Upper lobe of left lung (tissue), 6 donors: ENCODE results near the gene NRIP3. TPM values are rescaled to one million over a fixed set of nuclear protein-coding genes. Genes with fewer than 3 reads are reported as not detected.

Experiments
- ATAC-seq, 2 donors: fragments of 200-7000 bp; cut with Tn5 transposase; one replicate each; pipeline ENCODE4 v1.9.1; 2022; ENCODE audit warnings: mild to moderate bottlenecking in 2 of 2, moderate library complexity in 2 of 2; ENCODE audit not compliant: low FRiP score in 2 of 2
- DNase-seq, 2 donors: peaks; one replicate each; pipeline ENCODE4 v3.0.0-alpha.2; 2019 to 2020
- H3K27ac ChIP-seq, 4 donors: fragments of 200-600 bp; sonication (generic); one replicate each; pipeline ENCODE4 v1.5.1; 2016 to 2019
- H3K27me3 ChIP-seq, 4 donors: fragments of 200-600 bp; sonication (generic); one replicate each; pipeline ENCODE4 v1.5.1; 2017 to 2019
- H3K36me3 ChIP-seq, 4 donors: fragments of 200-600 bp; sonication (generic); one replicate each; pipeline ENCODE4 v1.5.1; 2016 to 2019
- H3K4me1 ChIP-seq, 4 donors: fragments of 200-600 bp; sonication (generic); one replicate each; pipeline ENCODE4 v1.5.1; 2018 to 2019
- H3K4me3 ChIP-seq, 4 donors: fragments of 200-600 bp; sonication (generic); one replicate each; pipeline ENCODE4 v1.5.1; 2017 to 2019; ENCODE audit warnings: mild to moderate bottlenecking in 2 of 4, moderate library complexity in 1 of 4
- H3K9me3 ChIP-seq, 4 donors: fragments of 200-600 bp; sonication (generic); one replicate each; pipeline ENCODE4 v1.5.1; 2018 to 2019
- CTCF ChIP-seq, 6 experiments: fragments of 450-650 bp in 4 of 6; fragments of 200-600 bp in 2 of 6; sonication (generic) in 2 of 6; IDR thresholded peaks; one replicate each; pipeline ENCODE4 v1.5.1; 2016 to 2019; ENCODE audit warnings: antibody characterized with exemption in 6 of 6
- EP300 ChIP-seq, 4 donors: sonication (generic); formaldehyde crosslinking; IDR thresholded peaks; one replicate each; pipeline ENCODE4 v1.5.1; 2017; ENCODE audit warnings: antibody characterized with exemption in 4 of 4, control low read depth in 2 of 4
- POLR2A ChIP-seq, 4 donors: fragments of 450-650 bp; IDR thresholded peaks; one replicate each; pipeline ENCODE4 v1.5.1; 2016 to 2017; ENCODE audit warnings: antibody characterized with exemption in 4 of 4, mild to moderate bottlenecking in 2 of 4
- POLR2AphosphoS5 ChIP-seq, 2 donors: sonication (generic); formaldehyde crosslinking; IDR thresholded peaks; one replicate each; pipeline ENCODE4 v1.5.1; 2017; ENCODE audit warnings: antibody characterized with exemption in 2 of 2
- WGBS, 2 donors: methylation state at CpG; one replicate each; pipeline ENCODE4 v1.1.5; 2017 to 2018; 5-methylcytosine and 5-hydroxymethylcytosine counted together
- total RNA-seq, 6 donors: library from RNA; depleted of rRNA in 4 of 6; stranded (reverse); fragments of >200 nt in 4 of 6; gene quantifications; one replicate each; pipeline versions ENCODE4 v1.1.0 to v1.2.1, GENCODE V29; 2016 to 2021
- donor health status: DM: no; HTN: no; CAD: no; lungs with moderate emphysema.
- donor health status: DM: no; HTN: yes; CAD: no; lungs with severe emphysema.

Gene NRIP3
- total RNA-seq, 6 donors from 2014 or later = under 0.01 to 5.5 (median 0.87) TPM

DNA sequence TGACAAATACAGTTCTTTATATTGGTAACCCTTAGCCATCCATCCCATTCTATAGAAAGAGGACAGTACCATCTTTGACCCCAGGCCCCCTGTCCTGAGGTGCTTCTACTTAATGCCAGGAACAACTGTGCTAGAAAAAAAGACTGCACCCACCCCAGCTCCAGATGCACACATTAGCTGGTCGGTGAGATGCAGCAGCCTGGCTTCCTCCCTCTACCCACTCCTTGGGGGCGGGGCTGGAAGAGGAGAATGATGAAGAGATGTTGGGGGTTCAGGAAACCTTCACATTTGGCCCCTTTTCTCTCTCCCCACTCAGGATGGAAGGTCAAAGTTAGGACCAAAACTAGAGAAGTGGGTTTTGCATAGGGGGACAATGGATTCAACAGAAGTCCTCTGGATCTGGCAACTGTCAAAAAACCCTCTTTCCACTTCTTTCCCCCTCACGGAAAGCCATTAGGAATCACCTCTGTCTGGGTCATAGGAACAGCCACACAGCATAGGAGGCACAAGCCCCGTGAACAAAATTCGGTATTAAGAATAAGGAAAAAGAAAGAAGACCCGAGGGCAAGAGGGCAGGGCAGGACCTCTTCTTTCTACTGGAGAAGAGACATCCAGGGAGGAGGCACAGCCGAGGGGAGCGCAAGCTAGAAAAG is 755 bp downstream of the NRIP3 start:
- Histone ChIP-seq H3K27me3 (peaks cover 0 to 13% (median 4%) of the 10 kb centered on the region in 4 donors), H3K36me3 (no peaks in the 10 kb centered on the region), H3K9me3 (peaks cover 0 to 3% (median 0%) of the 10 kb centered on the region in 4 donors), H3K4me1 (peaks cover 19 to 22% (median 20%) of the 10 kb centered on the region in 4 donors), H3K4me3 (peak overlapping the region in 3 of 4 donors; percentile 46 to 59 (median 53)), H3K27ac (no peak overlapping the region)
- TF ChIP-seq POLR2AphosphoS5 (IDR thresholded peaks at IDR 0.05) = no peak
- DNase-seq = no peak
- no peak for ATAC-seq
- 15 to 19% methylated on average over 8 of the region's 8 CpGs for WGBS, 2 donors

GRCh38 chr11:9001736-9002135 is 2.1 kb downstream of the NRIP3 start:
- peak in 1 of 2 donors; percentile 40 for DNase-seq
- TF ChIP-seq POLR2A (IDR thresholded peaks at IDR 0.05) = no peak
- TF ChIP-seq CTCF (IDR thresholded peaks at IDR 0.05) = no peak
- TF ChIP-seq POLR2AphosphoS5 (IDR thresholded peaks at IDR 0.05) = no peak
- TF ChIP-seq EP300 (IDR thresholded peaks at IDR 0.05) = no peak
- H3K9me3 ChIP-seq = peaks cover 0 to 3% (median 0%) of the 10 kb centered on the region in 4 donors
- WGBS, 2 donors = 73 to 81% methylated on average over 6 of the region's 6 CpGs
- H3K27me3 ChIP-seq = peaks cover 0 to 13% (median 4%) of the 10 kb centered on the region in 4 donors
- no peaks in the 10 kb centered on the region for H3K36me3 ChIP-seq
- no peak overlapping the region for H3K27ac ChIP-seq
- peaks cover 19 to 22% (median 20%) of the 10 kb centered on the region in 4 donors for H3K4me1 ChIP-seq
- no peak overlapping the region for H3K4me3 ChIP-seq
- peak; percentile 56 to 70 for ATAC-seq

- DNase-seq = no peak
- Histone ChIP-seq H3K27ac (no peak overlapping the region), H3K4me3 (no peak overlapping the region), H3K27me3 (no peaks in the 10 kb centered on the region), H3K36me3 (no peaks in the 10 kb centered on the region), H3K9me3 (no peaks in the 10 kb centered on the region), H3K4me1 (peaks cover 2 to 6% (median 4%) of the 10 kb centered on the region in 4 donors)
- TF ChIP-seq EP300 (IDR thresholded peaks at IDR 0.05) (no peak), POLR2A (IDR thresholded peaks at IDR 0.05) (no peak), POLR2AphosphoS5 (IDR thresholded peaks at IDR 0.05) (no peak), CTCF (IDR thresholded peaks at IDR 0.05) (no peak)
- no peak for ATAC-seq
- 90 to 91% methylated on average over 2 of the region's 2 CpGs for WGBS, 2 donors
Measured at GRCh38 chr11:8998017-8998416, 5.8 kb downstream of the NRIP3 start.

DNA sequence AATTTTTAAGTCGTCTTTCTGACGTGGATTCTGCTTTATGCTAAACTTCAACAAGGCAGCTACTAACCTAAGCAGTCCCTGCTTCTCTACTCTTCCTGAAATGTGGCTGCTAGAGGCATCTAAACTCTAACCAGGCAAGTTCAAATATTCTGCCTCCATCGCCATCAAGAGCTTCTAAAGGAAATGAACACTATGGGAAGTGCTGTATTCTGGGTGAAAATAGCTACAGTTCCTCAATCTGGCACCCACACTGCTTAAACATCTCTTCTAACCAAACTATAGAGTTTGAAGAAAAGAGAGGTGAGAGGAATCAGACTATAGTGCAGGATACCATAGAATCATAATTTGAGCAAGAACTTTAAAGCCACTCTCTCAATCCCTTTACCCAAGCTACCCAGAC is 6.3 kb downstream of the NRIP3 start:
- Histone ChIP-seq H3K36me3 (no peaks in the 10 kb centered on the region), H3K4me1 (peaks cover 0 to under 1% (median 0%) of the 10 kb centered on the region in 4 donors), H3K9me3 (no peaks in the 10 kb centered on the region), H3K4me3 (no peak overlapping the region), H3K27me3 (no peaks in the 10 kb centered on the region), H3K27ac (no peak overlapping the region)
- ATAC-seq (no peak), DNase-seq (no peak)
- 74 to 76% methylated on average over 3 of the region's 3 CpGs for WGBS, 2 donors
- TF ChIP-seq EP300 (IDR thresholded peaks at IDR 0.05) = no peak
- no peak for TF ChIP-seq POLR2A (IDR thresholded peaks at IDR 0.05)
- no peak for TF ChIP-seq CTCF (IDR thresholded peaks at IDR 0.05)
- no peak for TF ChIP-seq POLR2AphosphoS5 (IDR thresholded peaks at IDR 0.05)

- no peak for TF ChIP-seq CTCF (IDR thresholded peaks at IDR 0.05)
- TF ChIP-seq EP300 (IDR thresholded peaks at IDR 0.05) = no peak
- TF ChIP-seq POLR2AphosphoS5 (IDR thresholded peaks at IDR 0.05) = no peak
- TF ChIP-seq POLR2A (IDR thresholded peaks at IDR 0.05) = no peak
- ATAC-seq (no peak), DNase-seq (no peak)
- H3K4me1 ChIP-seq = no peaks in the 10 kb centered on the region
- no peaks in the 10 kb centered on the region for H3K9me3 ChIP-seq
- no peaks in the 10 kb centered on the region for H3K36me3 ChIP-seq
- no peaks in the 10 kb centered on the region for H3K27me3 ChIP-seq
- no peak overlapping the region for H3K4me3 ChIP-seq
- no peak overlapping the region for H3K27ac ChIP-seq
- WGBS, 2 donors = 70 to 83% methylated on average over 1 of the region's 1 CpG
Measured at GRCh38 chr11:8989453-8989852, 14.3 kb downstream of the NRIP3 start.
